Muscle of back (tissue), 11 donors: ENCODE data around the gene CACNA1C. TPM values are rescaled to one million over a fixed set of nuclear protein-coding genes. Genes with fewer than 3 reads are reported as not detected.

Experiments
- DNase-seq, 3 donors: peaks; one replicate each; pipeline versions ENCODE4 v3.0.0 to v3.0.0-alpha.2; 2013
- polyA plus RNA-seq, 10 donors: library from polyadenylated mRNA; unstranded; fragments of 120-200 nt; gene quantifications; one replicate each; pipeline ENCODE4 v1.2.1, GENCODE V29; 2013; ENCODE audit not compliant: insufficient read length in 10 of 10

Gene CACNA1C
- polyA plus RNA-seq, 10 donors: 2.2 to 5.8 (median 3.5) TPM

GRCh38 chr12:2501464-2502191 lies 448.8 kb downstream of the CACNA1C start:
- DNase-seq: peak in 1 of 3 donors; percentile 29

- no peak for DNase-seq
Observed at GRCh38 chr12:2503036-2503435, 450.2 kb downstream of the CACNA1C start.

- DNase-seq: no peak
Observed at GRCh38 chr12:2503762-2504161, 451.0 kb downstream of the CACNA1C start.

- DNase-seq: no peak
Observed at GRCh38 chr12:2504577-2504976, 451.8 kb downstream of the CACNA1C start.

GRCh38 chr12:2507814-2508213 lies 455.0 kb downstream of the CACNA1C start:
- no peak for DNase-seq

GRCh38 chr12:2509137-2509536 lies 456.4 kb downstream of the CACNA1C start:
- DNase-seq: no peak

GRCh38 chr12:2510045-2510444 lies 457.3 kb downstream of the CACNA1C start:
- no peak for DNase-seq

GRCh38 chr12:2513141-2514037 lies 460.6 kb downstream of the CACNA1C start:
- DNase-seq: no peak

DNA sequence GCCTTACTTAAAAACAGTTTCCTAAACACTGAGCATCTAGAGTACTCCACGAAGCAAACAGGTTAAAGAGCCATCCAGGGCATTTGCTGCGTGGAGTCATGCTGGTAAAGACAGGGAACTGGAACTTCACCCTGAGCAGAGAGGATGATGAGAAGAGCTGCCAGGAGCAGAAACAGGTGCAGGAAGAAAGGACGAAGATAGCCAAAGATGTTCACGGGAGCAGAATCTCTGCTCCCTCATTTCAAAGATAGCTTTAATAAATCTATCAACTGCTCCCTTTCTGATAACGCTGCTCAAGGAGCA lies 461.2 kb downstream of the CACNA1C start:
- no peak for DNase-seq

GRCh38 chr12:2520722-2521246 lies 468.0 kb downstream of the CACNA1C start:
- DNase-seq: no peak

- DNase-seq: no peak
Observed at GRCh38 chr12:2523317-2523716, 470.5 kb downstream of the CACNA1C start.

DNA sequence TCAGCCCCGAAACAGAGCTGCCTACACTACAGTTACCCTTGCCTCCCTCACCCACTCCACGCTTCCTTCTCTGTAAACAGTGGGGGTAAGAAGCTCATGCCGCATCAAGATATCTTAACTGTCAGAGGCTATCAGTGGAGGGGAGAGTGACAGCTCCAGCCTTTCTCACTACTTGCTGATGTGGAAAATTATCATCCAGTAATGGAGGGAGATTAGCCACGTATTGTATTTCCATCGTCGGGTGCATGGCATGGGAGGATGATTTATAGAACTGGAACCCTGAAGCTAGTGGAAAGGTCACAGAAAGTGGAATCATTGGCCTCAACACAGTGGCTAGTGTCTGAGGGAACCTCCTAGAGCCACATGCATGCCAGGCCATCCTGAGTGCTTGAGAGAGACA lies 471.1 kb downstream of the CACNA1C start:
- DNase-seq: no peak

DNA sequence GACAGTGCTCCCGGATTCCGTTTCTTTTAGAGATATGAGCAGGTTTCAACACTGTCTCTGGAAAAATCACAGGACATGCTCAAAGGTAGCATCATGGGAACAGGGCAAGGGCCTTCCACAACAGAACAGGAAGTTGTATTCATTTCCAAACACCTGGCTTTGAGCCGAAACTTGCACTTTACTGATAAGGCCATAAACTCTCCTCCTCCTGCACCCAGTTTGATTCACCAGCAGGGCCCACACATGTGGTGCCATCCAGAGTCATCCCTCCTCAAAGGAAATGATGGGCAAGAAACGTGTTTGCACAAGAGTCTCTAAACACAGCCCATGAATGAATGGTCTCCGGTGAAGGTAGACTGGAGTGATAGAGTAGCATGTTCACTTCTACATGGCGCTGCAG lies 473.6 kb downstream of the CACNA1C start:
- DNase-seq: no peak

DNA sequence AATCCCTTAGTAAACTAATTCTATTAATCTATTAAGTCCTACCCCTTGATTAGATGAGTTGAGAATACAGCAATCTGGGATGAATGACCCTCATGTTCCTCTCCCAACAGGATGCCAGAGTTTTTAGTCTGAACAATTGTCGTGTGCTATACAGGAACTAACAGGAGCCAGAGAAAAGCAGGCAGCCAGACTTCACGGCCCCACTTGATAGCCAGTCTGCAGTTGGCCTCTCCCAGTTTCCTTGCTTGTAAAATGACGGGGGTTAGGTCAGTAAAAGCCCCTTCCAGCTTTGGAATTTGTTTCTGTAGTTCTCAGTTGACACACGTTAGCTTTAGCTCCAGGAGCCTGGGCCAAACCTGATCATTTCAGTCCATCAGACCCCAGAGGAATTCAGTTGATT lies 475.2 kb downstream of the CACNA1C start:
- DNase-seq: no peak

DNA sequence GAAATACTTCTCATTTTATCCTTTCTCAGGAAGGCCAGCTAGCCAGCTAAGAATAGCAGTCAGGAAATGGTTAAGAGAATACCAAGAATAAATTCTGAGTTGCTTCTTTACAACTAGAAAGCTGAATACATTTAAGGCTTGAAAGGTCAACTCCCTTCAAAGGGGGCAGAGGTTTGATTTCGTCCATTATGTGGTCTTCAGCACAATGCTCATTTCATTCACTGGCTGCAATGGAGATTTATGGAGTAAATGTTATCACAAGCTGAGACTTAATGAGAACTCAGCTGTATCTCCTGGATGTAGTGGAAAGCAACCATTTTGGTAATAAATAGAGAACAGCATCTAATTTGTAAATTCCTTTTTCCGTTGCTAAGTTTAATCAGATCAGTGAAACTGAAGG lies 477.0 kb downstream of the CACNA1C start:
- DNase-seq: no peak

- no peak for DNase-seq
Observed at GRCh38 chr12:2531371-2531770, 478.6 kb downstream of the CACNA1C start.

- no peak for DNase-seq
Observed at GRCh38 chr12:2533036-2533435, 480.2 kb downstream of the CACNA1C start.

DNA sequence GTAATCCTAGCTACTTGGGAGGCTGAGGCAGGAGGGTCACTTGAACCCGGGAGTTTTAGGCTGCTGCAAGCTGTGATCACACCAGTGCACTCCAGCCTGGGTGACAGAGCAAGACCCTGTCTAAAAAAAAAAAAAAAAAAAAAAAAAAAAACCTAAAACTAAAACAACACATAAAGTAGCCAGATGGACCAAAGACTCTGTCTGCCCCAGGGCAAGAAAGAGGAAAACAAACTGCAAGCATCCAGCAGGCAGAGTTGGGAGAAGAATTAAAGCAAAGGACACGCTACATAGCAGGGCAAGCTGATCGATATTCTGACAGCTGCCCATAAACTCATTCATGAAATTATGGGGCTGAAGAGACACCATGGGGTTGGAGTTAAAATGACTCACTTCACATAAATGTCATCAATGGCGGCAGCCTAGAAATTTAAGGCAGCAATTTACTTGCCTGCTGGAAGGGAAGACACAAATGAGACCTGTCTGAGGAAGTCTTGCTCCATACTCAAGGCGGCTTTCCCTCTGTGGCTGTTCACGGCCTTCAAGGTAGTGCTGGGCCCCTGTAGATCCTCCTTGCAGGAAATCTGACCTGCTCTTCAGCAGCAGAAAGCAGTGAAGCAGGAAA lies 482.9 kb downstream of the CACNA1C start:
- no peak for DNase-seq

GRCh38 chr12:2536724-2537123 lies 483.9 kb downstream of the CACNA1C start:
- DNase-seq: no peak

DNA sequence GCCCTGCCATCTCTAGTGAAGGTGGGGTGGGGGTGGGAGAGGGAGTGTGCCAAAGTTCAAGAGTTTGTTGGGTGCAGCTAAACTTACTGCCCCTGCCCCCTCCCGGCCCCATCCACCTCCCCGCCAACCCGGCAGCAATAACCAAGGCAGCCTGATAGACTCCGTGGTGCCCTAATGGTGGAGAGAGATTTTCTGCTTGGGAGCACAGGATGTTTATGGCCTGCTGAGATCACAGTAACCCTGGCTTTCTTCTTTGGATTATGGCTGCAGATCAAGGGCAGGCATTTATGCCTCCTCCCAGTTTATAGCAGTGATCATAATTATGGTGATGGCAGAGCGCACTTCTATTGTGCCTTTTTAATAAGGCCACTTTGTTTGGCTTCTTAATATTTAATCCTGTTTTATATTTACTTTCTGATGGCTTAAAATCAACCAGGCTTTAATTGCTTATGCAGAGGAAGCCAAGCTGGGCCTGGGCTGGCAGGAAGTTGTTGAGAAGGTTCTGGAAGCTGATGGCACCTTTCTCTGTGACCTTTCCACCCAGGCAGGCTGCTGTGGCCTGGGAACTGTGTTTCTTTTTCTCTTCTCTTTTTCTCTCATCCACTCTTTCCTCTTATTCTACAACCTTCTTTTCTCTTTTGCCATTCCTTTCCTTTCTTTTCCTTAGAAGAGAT lies 485.2 kb downstream of the CACNA1C start:
- no peak for DNase-seq

GRCh38 chr12:2539938-2540337 lies 487.2 kb downstream of the CACNA1C start:
- DNase-seq: no peak

DNA sequence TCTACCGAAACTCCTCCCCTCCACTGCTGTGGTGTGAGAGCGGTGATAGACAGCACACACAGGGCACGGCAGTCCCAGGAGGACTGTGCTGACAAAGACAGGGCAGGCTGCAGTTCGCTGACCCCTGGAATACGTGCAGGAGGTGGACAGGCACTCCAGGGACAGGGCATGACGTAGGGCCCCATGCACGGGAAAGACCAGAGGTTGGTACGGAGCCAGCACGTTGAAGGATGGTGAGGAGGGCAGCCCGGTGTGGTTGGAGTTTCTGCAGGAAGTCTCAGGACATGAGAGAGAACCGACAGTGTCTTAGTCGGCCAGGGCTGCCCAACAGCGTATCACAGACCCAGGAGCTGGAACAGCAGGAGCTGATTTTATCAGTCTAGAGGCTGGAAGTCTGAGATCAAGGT lies 487.8 kb downstream of the CACNA1C start:
- no peak for DNase-seq
